Activated naive CD4-positive, alpha-beta T cell treated with Interleukin-2 at 50 U/mL for 16 hours (primary cell): ENCODE data around the gene CXCL8.
"Not testable (repeated sequence)": the region's sequence is repeated elsewhere in the genome, so short reads cannot be mapped to it uniquely, and the experiment has no call there.

Source experiments
- DNase-seq: peaks from one replicate; pipeline ENCODE4 v3.0.0-alpha.2; 2020

Gene CXCL8

GRCh38 chr4:73740353-73740778 lies at the start of gene CXCL8:
TSS of gene CXCL8 (plus strand) at chr4:73740569. CDS start at chr4:73740659, 90 bp downstream.
- no peak for DNase-seq

- not testable (repeated sequence) for DNase-seq
Observed at GRCh38 chr4:73691201-73691600, 49.2 kb upstream of the CXCL8 start.

GRCh38 chr4:73691759-73692158 lies 48.6 kb upstream of the CXCL8 start:
- DNase-seq = no peak

- DNase-seq = no peak
Observed at GRCh38 chr4:73692254-73692653, 48.1 kb upstream of the CXCL8 start.

GRCh38 chr4:73692701-73693100 lies 47.7 kb upstream of the CXCL8 start:
- DNase-seq = no peak

- DNase-seq = no peak
Observed at GRCh38 chr4:73693811-73694210, 46.6 kb upstream of the CXCL8 start.

GRCh38 chr4:73698217-73698616 lies 42.2 kb upstream of the CXCL8 start:
- DNase-seq = no peak

- DNase-seq = no peak
Observed at GRCh38 chr4:73701116-73701515, 39.3 kb upstream of the CXCL8 start.

GRCh38 chr4:73702796-73703287 lies 37.5 kb upstream of the CXCL8 start:
- DNase-seq = no peak

GRCh38 chr4:73703320-73703719 lies 37.0 kb upstream of the CXCL8 start:
- no peak for DNase-seq

- no peak for DNase-seq
Observed at GRCh38 chr4:73704314-73705055, 35.9 kb upstream of the CXCL8 start.

GRCh38 chr4:73705056-73705432 lies 35.3 kb upstream of the CXCL8 start:
- DNase-seq = no peak

- no peak for DNase-seq
Observed at GRCh38 chr4:73705721-73706120, 34.6 kb upstream of the CXCL8 start.

- DNase-seq = no peak
Observed at GRCh38 chr4:73706811-73707210, 33.6 kb upstream of the CXCL8 start.

GRCh38 chr4:73707269-73707875 lies 33.0 kb upstream of the CXCL8 start:
- DNase-seq = no peak

- DNase-seq = no peak
Observed at GRCh38 chr4:73707918-73708577, 32.3 kb upstream of the CXCL8 start.

- no peak for DNase-seq
Observed at GRCh38 chr4:73709451-73710033, 30.8 kb upstream of the CXCL8 start.

- DNase-seq = no peak
Observed at GRCh38 chr4:73710094-73710493, 30.3 kb upstream of the CXCL8 start.

- DNase-seq = no peak
Observed at GRCh38 chr4:73711989-73712388, 28.4 kb upstream of the CXCL8 start.

GRCh38 chr4:73713650-73714049 lies 26.7 kb upstream of the CXCL8 start:
- no peak for DNase-seq

GRCh38 chr4:73714647-73715046 lies 25.7 kb upstream of the CXCL8 start:
- no peak for DNase-seq

- no peak for DNase-seq
Observed at GRCh38 chr4:73715659-73716058, 24.7 kb upstream of the CXCL8 start.
